HepG2 (cell line): Measurements from ENCODE around the gene CAMTA1. TPM values are rescaled to one million over a fixed set of nuclear protein-coding genes. Genes with fewer than 3 reads are reported as not detected.

Source experiments
- AHDC1 ChIP-seq: sonication (generic); formaldehyde crosslinking; IDR thresholded peaks from 2 replicates; pipeline ENCODE4 v1.5.1; 2020; ENCODE audit warnings: mild to moderate bottlenecking, missing genetic modification reagents, borderline replicate concordance
- ARNTL ChIP-seq: sonication (generic); formaldehyde crosslinking; IDR thresholded peaks from 2 replicates; pipeline ENCODE4 v1.4.0; 2020; ENCODE audit warnings: mild to moderate bottlenecking, missing genetic modification reagents
- ATAD3A ChIP-seq: sonication (generic); formaldehyde crosslinking; IDR thresholded peaks from 2 replicates; pipeline ENCODE4 v1.4.0; 2020; ENCODE audit warnings: missing genetic modification reagents
- E2F1 ChIP-seq: sonication (generic); formaldehyde crosslinking; IDR thresholded peaks from 2 replicates; pipeline ENCODE4 v1.5.0; 2020; ENCODE audit warnings: missing genetic modification reagents
- ELF1 ChIP-seq: sonication (generic); formaldehyde crosslinking; IDR thresholded peaks from 2 replicates; pipeline ENCODE4 v1.4.0; 2020; ENCODE audit warnings: missing genetic modification reagents
- HOXD1 ChIP-seq: sonication (generic); formaldehyde crosslinking; IDR thresholded peaks from 2 replicates; pipeline ENCODE4 v1.5.0; 2020; ENCODE audit warnings: missing genetic modification reagents
- IKZF4 ChIP-seq: sonication (generic); formaldehyde crosslinking; IDR thresholded peaks from 2 replicates; pipeline ENCODE4 v1.5.1; 2020; ENCODE audit warnings: borderline replicate concordance, mild to moderate bottlenecking, low read depth, missing genetic modification reagents; ENCODE audit errors: not compliant biosample characterization
- MTF1 ChIP-seq: sonication (generic); formaldehyde crosslinking; IDR thresholded peaks from 2 replicates; pipeline ENCODE4 v1.5.0; 2020; ENCODE audit warnings: missing genetic modification reagents
- NFIC ChIP-seq: IDR thresholded peaks from 2 replicates; pipeline ENCODE4 v1.6.1; 2012; ENCODE audit warnings: mild to moderate bottlenecking, low read length, inconsistent platforms
- POGK ChIP-seq: sonication (generic); formaldehyde crosslinking; conservative IDR thresholded peaks from 2 replicates; pipeline ENCODE4 v1.8.0; 2022; ENCODE audit warnings: mild to moderate bottlenecking, moderate library complexity, missing genetic modification reagents
- REST ChIP-seq, 2 experiments: IDR thresholded peaks; 2 replicates each; pipeline ENCODE4 v1.6.1; 2011 to 2012; ENCODE audit warnings: low read length in 2 of 2, borderline replicate concordance in 1 of 2, low read depth in 1 of 2, mild to moderate bottlenecking in 1 of 2, moderate library complexity in 1 of 2
- SSRP1 ChIP-seq: IDR thresholded peaks from 2 replicates; pipeline ENCODE4 v1.6.1; 2016; ENCODE audit warnings: control low read depth
- ZNF597 ChIP-seq: sonication (generic); formaldehyde crosslinking; IDR thresholded peaks from 2 replicates; pipeline ENCODE4 v1.5.0; 2020; ENCODE audit warnings: missing genetic modification reagents
- ZSCAN30 ChIP-seq: sonication (generic); formaldehyde crosslinking; IDR thresholded peaks from 2 replicates; pipeline ENCODE4 v1.5.0; 2020; ENCODE audit warnings: mild to moderate bottlenecking, missing genetic modification reagents
- ZZZ3 ChIP-seq: sonication (generic); formaldehyde crosslinking; IDR thresholded peaks from 2 replicates; pipeline ENCODE4 v1.4.0; 2020; ENCODE audit warnings: missing genetic modification reagents, mild to moderate bottlenecking, borderline replicate concordance
- polyA plus RNA-seq, 8 experiments: library from polyadenylated mRNA; depleted of rRNA in 3 of 8; stranded (reverse) in 7 of 8; unstranded in 1 of 8; fragments of >200 nt; fragmentation: Illumina TruSeq in 4 of 8; extraction: Trizol in 4 of 8; gene quantifications; 2 replicates each; pipeline versions ENCODE4 v1.2.1 to v1.2.3, GENCODE V29; 2011 to 2016; ENCODE audit warnings: low read depth in 4 of 8, missing spikeins in 1 of 8, mixed read lengths in 1 of 8; ENCODE audit not compliant: insufficient read depth in 1 of 8
- total RNA-seq, 5 experiments: library from RNA; depleted of rRNA; stranded (reverse); fragments of >200 nt; fragmentation: Illumina TruSeq; extraction: Trizol; gene quantifications; 2 replicates each; pipeline ENCODE4 v1.2.3, GENCODE V29; 2016; ENCODE audit warnings: low read depth in 1 of 5

The CAMTA1 gene
- total and polyA plus RNA-seq, 2 of the 13 experiments (the other 11 are each of a cell fraction or from before 2014, with no cell fraction given), result 25.0 to 36.4 TPM

GRCh38 chr1:7770997-7771822 lies 986.0 kb downstream of the CAMTA1 start, which contains the start of gene VAMP3 (continued):
- TF ChIP-seq ZNF597 (CRISPR knock-in tag), result no peak
- TF ChIP-seq MTF1 (CRISPR knock-in tag), result no peak
- TF ChIP-seq IKZF4 (CRISPR knock-in tag), result peak; percentile 87
- TF ChIP-seq ZSCAN30 (CRISPR knock-in tag), result no peak
- no peak for TF ChIP-seq SSRP1 (CRISPR knock-in tag)
- TF ChIP-seq ELF1 (CRISPR knock-in tag), result peak; percentile 66; the same call in 1 of the 2 replicates
- TF ChIP-seq E2F1 (CRISPR knock-in tag), result no peak
- no peak for TF ChIP-seq NFIC
- no peak for TF ChIP-seq HOXD1 (CRISPR knock-in tag)
- no peak; the same call in 1 of the 2 replicates for TF ChIP-seq ZZZ3 (CRISPR knock-in tag)
- no peak for TF ChIP-seq ATAD3A (CRISPR knock-in tag)
- TF ChIP-seq REST (IDR thresholded peaks at IDR 0.05; ENCODE audit: borderline replicate concordance in 1 of 2, low read depth in 1 of 2, low read length in 2 of 2), result no peak
- peak; percentile 47; the same call in 1 of the 2 replicates for TF ChIP-seq ARNTL (CRISPR knock-in tag)
- TF ChIP-seq POGK, result 0 out of 2 replicates have a peak, but pooled peaks have one; percentile 43
- TF ChIP-seq AHDC1, result no peak
